ENCODE data around the gene THSD1. TPM values are rescaled to one million over a fixed set of nuclear protein-coding genes. Genes with fewer than 3 reads are reported as not detected.

Gene THSD1
- polyA plus RNA-seq, 1 of the 3 experiments (the other 2 are of a cell fraction) = 8.9 TPM

DNA sequence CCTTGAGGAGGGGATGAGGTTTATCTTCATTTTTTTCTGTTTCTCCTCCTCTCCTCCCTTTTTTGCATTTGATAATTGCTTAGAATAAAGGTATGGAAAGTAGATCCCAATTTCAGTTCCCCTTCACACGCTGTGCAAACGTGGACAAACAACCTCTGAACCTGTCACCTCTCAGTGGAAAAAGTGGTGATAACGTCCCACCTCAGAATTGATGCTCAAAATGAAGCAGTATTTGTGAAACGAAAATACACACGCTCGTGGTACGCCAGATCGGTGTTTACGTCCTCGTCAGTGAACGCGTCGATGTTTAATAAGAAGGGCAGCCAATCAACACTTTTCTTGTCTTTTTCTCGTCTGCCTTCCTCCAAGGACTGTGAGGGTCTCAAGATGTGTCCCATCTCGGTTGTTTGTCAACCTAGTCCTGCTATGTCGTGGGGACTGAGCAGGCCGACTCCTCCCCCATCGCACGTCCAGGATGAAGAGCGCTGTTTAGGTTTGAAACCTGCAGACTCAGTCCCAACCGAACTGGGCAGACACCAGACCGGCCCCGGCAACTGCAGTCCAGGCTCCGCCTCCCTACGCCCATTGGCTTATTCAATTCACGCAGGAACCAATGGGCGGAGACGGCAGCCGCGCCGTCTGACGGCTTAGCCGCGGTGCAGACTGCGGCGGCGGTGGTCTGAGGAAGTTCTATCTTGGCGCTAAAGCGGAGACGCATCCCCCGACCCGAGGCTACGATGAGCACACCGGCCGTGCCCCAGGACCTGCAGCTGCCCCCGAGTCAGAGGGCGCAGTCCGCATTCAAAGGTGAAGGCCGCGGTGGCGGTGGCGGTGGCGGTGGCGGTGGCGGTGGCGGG, 49.1 kb upstream of the THSD1 start, which contains the start of gene CKAP2:
CKAP2 (plus strand) TSS at position 659 of the 857 bp plus-strand sequence; CDS start at position 738, 79 bp downstream.
- DNase-seq = peak; percentile 93
- H2AFZ ChIP-seq (ENCODE audit: low read depth) = peak within 1 kb of the TSS; percentile 94
- peaks cover 46% of the 10 kb centered on the region for H3K79me2 ChIP-seq (ENCODE audit: insufficient read depth)
- H3K4me2 ChIP-seq = peak within 1 kb of the TSS; percentile 80
- H4K20me1 ChIP-seq (ENCODE audit: insufficient read depth) = peaks cover 3% of the 10 kb centered on the region; the same call in 1 of the 2 replicates
- H3K27me3 ChIP-seq (ENCODE audit: insufficient read depth) = no peaks in the 10 kb centered on the region
- H3K4me3 ChIP-seq (ENCODE audit: low read depth in 2 of 2, low read length in 1 of 2) = peak within 1 kb of the TSS; percentile 82 to 86
- peaks cover 8 to 15% of the 10 kb centered on the region in 2 experiments; a peak in 3 of 4 replicates for H3K4me1 ChIP-seq (ENCODE audit: control insufficient read depth in 1 of 2, insufficient read depth in 2 of 2, low read depth in 1 of 2, low read length in 1 of 2)
- TF ChIP-seq POLR2AphosphoS5 (IDR thresholded peaks at IDR 0.05; ENCODE audit: low read depth, low read length) (peak; percentile 77), YY1 (IDR thresholded peaks at IDR 0.05; ENCODE audit: low read depth) (no peak), TAF1 (IDR thresholded peaks at IDR 0.05; ENCODE audit: borderline replicate concordance, low read depth, low read length) (peak; percentile 76; the same call in 1 of the 2 replicates), ELF1 (IDR thresholded peaks at IDR 0.05) (no peak), FOXJ3 (CRISPR knock-in tag; IDR thresholded peaks at IDR 0.05) (no peak), FOSL2 (IDR thresholded peaks at IDR 0.05; ENCODE audit: borderline replicate concordance, low read depth) (no peak), EP300 (IDR thresholded peaks at IDR 0.05; ENCODE audit: borderline replicate concordance in 1 of 2, low read depth in 1 of 2, low read length in 1 of 2) (peak; percentile 50 to 65; a peak in 3 of 4 replicates), GATA2 (CRISPR knock-in tag; IDR thresholded peaks at IDR 0.05) (no peak), JUND (IDR thresholded peaks at IDR 0.05) (no peak), FOXM1 (IDR thresholded peaks at IDR 0.05; ENCODE audit: low read depth) (peak; percentile 100), TEAD4 (IDR thresholded peaks at IDR 0.05; ENCODE audit: borderline replicate concordance, insufficient read depth) (no peak), SMC3 (IDR thresholded peaks at IDR 0.05; ENCODE audit: low read depth, low read length) (no peak), MXI1 (IDR thresholded peaks at IDR 0.05; ENCODE audit: low read depth, low read length) (peak; percentile 84), CHD2 (IDR thresholded peaks at IDR 0.05; ENCODE audit: low read length, partially characterized antibody) (no peak), RAD21 (IDR thresholded peaks at IDR 0.05; ENCODE audit: low read length) (no peak), RXRA (IDR thresholded peaks at IDR 0.05; ENCODE audit: borderline replicate concordance, low read depth) (no peak), NRF1 (IDR thresholded peaks at IDR 0.05; ENCODE audit: low read depth, low read length) (no peak), RFX5 (IDR thresholded peaks at IDR 0.05; ENCODE audit: low read length) (peak; percentile 97), EZH2phosphoT487 (IDR thresholded peaks at IDR 0.05; ENCODE audit: borderline replicate concordance, low read depth) (no peak)
- TF ChIP-seq, protein P1, sequence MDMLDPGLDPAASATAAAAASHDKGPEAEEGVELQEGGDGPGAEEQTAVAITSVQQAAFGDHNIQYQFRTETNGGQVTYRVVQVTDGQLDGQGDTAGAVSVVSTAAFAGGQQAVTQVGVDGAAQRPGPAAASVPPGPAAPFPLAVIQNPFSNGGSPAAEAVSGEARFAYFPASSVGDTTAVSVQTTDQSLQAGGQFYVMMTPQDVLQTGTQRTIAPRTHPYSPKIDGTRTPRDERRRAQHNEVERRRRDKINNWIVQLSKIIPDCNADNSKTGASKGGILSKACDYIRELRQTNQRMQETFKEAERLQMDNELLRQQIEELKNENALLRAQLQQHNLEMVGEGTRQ (IDR thresholded peaks at IDR 0.05; ENCODE audit: borderline replicate concordance, low read depth, low read length) = no peak
- TF ChIP-seq, protein P2, sequence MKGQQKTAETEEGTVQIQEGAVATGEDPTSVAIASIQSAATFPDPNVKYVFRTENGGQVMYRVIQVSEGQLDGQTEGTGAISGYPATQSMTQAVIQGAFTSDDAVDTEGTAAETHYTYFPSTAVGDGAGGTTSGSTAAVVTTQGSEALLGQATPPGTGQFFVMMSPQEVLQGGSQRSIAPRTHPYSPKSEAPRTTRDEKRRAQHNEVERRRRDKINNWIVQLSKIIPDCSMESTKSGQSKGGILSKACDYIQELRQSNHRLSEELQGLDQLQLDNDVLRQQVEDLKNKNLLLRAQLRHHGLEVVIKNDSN (IDR thresholded peaks at IDR 0.05; ENCODE audit: borderline replicate concordance, low read depth) = no peak
- TF ChIP-seq, protein P3, sequence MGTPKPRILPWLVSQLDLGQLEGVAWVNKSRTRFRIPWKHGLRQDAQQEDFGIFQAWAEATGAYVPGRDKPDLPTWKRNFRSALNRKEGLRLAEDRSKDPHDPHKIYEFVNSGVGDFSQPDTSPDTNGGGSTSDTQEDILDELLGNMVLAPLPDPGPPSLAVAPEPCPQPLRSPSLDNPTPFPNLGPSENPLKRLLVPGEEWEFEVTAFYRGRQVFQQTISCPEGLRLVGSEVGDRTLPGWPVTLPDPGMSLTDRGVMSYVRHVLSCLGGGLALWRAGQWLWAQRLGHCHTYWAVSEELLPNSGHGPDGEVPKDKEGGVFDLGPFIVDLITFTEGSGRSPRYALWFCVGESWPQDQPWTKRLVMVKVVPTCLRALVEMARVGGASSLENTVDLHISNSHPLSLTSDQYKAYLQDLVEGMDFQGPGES (IDR thresholded peaks at IDR 0.05; ENCODE audit: low read depth, low read length) = peak; percentile 49
- TF ChIP-seq, protein P4, sequence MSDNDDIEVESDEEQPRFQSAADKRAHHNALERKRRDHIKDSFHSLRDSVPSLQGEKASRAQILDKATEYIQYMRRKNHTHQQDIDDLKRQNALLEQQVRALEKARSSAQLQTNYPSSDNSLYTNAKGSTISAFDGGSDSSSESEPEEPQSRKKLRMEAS (IDR thresholded peaks at IDR 0.05; ENCODE audit: low read depth) = peak; percentile 26; the same call in 1 of the 2 replicates
- TF ChIP-seq, protein P5, sequence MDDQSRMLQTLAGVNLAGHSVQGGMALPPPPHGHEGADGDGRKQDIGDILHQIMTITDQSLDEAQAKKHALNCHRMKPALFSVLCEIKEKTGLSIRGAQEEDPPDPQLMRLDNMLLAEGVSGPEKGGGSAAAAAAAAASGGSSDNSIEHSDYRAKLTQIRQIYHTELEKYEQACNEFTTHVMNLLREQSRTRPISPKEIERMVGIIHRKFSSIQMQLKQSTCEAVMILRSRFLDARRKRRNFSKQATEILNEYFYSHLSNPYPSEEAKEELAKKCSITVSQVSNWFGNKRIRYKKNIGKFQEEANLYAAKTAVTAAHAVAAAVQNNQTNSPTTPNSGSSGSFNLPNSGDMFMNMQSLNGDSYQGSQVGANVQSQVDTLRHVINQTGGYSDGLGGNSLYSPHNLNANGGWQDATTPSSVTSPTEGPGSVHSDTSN (IDR thresholded peaks at IDR 0.05) = no peak
- H3K9me3 ChIP-seq = no peaks in the 10 kb centered on the region
- peak within 1 kb of the TSS; percentile 66 for H3K9ac ChIP-seq
- H3K36me3 ChIP-seq (replicated peaks in 1 of 2; ENCODE audit: control insufficient read depth in 1 of 2, insufficient read depth in 2 of 2, low read length in 1 of 2) = peaks cover 3 to 9% of the 10 kb centered on the region in 2 experiments
- POLR2A ChIA-PET = no interaction called here
- peak within 1 kb of the TSS; percentile 77 to 92 for H3K27ac ChIP-seq (ENCODE audit: low read depth in 2 of 2, low read length in 1 of 2)
- no peaks in the 10 kb centered on the region for H3K9me2 ChIP-seq
- WGBS (ENCODE audit: low lambda C conversion rate) = under 1% methylated on average over 25 of the region's 56 CpGs
- no peaks in the 10 kb centered on the region for H3F3A ChIP-seq (replicated peaks; ENCODE audit: insufficient read depth)
- CTCF ChIA-PET = interaction anchor here (1.0 to 1.7 kb wide), 3 partner anchors 12 to 747 kb away, joined by 3 read pairs; no protein-coding TSS in a partner anchor

Data from SK-N-SH (cell line).